ENCODE results near the gene SDHA.

DNA sequence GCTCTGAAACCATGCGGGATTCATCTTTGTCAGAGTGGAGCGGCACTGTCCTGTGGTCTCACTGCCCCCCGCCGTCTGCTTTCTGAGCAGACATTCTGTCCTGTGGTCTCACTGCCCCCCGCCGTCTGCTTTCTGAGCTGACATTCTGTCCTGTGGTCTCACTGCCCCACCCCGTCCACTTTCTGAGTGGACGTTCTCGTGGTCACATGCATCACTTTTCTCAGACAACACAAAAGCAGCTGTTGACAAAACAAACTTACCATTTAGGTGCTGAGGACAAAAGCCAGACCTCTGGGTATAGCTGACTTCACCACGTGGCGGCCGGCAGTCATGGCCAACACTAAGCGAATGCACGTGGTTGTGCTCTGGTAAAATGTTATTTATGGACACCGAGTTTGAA lies 24.0 kb upstream of the SDHA start:
- TF ChIP-seq SIN3A (IDR thresholded peaks at IDR 0.05; ENCODE audit: low read depth) (no peak), EZH2phosphoT487 (IDR thresholded peaks at IDR 0.05; ENCODE audit: borderline replicate concordance) (no peak), CTCF (IDR thresholded peaks at IDR 0.05 in 2 of 3, conservative IDR thresholded peaks at IDR 0.05 in 1 of 3; ENCODE audit: borderline replicate concordance in 1 of 3, insufficient read depth in 1 of 3, low read depth in 2 of 3, low read length in 2 of 3) (no peak), POLR2AphosphoS5 (IDR thresholded peaks at IDR 0.05; ENCODE audit: low read depth, low read length) (no peak), RAD21 (IDR thresholded peaks at IDR 0.05; ENCODE audit: low read depth) (no peak), ZNF274 (IDR thresholded peaks at IDR 0.05; ENCODE audit: low read depth, low read length) (no peak), ATF3 (IDR thresholded peaks at IDR 0.05) (no peak), SP1 (IDR thresholded peaks at IDR 0.05; ENCODE audit: low read depth) (no peak), EZH2 (IDR thresholded peaks at IDR 0.05) (no peak), POLR2A (IDR thresholded peaks at IDR 0.05; ENCODE audit: borderline replicate concordance, extremely low read depth, insufficient read depth, insufficient read length) (no peak), FOSL1 (IDR thresholded peaks at IDR 0.05; ENCODE audit: low read depth) (no peak)

All from HCT116 (cell line).